ENCODE measurements around the gene TBC1D13. TPM values are rescaled to one million over a fixed set of nuclear protein-coding genes. Genes with fewer than 3 reads are reported as not detected.
A peak's percentile ranks its signal among the peaks of the same experiment; 100 is the strongest.

Gene TBC1D13
- total RNA-seq, 1 donor from 2014 or later: 20.5 TPM

DNA sequence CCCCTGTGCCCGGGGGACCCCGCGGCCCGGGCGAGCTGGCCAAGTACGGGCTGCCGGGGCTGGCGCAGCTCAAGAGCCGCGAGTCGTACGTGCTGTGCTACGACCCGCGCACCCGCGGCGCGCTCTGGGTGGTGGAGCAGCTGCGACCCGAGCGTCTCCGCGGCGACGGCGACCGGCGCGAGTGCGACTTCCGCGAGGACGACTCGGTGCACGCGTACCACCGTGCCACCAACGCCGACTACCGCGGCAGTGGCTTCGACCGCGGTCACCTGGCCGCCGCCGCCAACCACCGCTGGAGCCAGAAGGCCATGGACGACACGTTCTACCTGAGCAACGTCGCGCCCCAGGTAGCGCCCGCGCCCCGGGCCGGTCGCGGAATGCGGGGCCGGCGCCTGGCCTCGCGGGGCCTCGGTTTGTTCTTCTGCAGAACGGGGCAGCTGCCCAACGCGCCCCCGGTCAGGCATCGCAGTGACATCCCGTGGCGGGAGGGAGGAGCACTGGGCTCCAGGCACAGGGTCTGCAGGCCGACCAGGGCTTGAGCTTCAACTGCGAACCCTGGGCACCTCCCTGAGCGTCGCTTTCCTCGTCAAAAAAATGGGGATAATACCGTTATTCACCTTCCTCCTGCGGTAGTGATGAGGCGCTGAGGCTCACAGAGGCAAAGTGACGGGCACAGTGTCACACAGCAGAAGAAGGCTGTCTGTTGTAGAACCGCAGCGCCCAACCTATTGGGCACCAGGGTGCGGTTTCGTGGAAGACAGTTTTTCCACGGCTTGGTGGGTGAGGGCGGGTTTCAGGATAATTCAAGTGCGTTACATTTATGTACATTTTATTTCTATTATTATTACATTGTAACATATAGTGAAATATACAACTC lies 32.0 kb downstream of the TBC1D13 start:
- H3K9me3 Mint-ChIP-seq: no peaks in the 10 kb centered on the region
- H3K36me3 Mint-ChIP-seq (ENCODE audit: low read depth): peaks cover 25% of the 10 kb centered on the region
- H3K27ac Mint-ChIP-seq: no peak overlapping the region
- H3K4me3 Mint-ChIP-seq (ENCODE audit: low read depth): peak overlapping the region; percentile 81
- H3K4me1 Mint-ChIP-seq (ENCODE audit: low read depth): peaks cover 12% of the 10 kb centered on the region
- no peaks in the 10 kb centered on the region for H3K27me3 Mint-ChIP-seq (ENCODE audit: low read depth)
- intact Hi-C loops (cut with micrococcal nuclease): no loop called here
- DNase-seq (ENCODE audit: low spot score): peak; percentile 48

DNA sequence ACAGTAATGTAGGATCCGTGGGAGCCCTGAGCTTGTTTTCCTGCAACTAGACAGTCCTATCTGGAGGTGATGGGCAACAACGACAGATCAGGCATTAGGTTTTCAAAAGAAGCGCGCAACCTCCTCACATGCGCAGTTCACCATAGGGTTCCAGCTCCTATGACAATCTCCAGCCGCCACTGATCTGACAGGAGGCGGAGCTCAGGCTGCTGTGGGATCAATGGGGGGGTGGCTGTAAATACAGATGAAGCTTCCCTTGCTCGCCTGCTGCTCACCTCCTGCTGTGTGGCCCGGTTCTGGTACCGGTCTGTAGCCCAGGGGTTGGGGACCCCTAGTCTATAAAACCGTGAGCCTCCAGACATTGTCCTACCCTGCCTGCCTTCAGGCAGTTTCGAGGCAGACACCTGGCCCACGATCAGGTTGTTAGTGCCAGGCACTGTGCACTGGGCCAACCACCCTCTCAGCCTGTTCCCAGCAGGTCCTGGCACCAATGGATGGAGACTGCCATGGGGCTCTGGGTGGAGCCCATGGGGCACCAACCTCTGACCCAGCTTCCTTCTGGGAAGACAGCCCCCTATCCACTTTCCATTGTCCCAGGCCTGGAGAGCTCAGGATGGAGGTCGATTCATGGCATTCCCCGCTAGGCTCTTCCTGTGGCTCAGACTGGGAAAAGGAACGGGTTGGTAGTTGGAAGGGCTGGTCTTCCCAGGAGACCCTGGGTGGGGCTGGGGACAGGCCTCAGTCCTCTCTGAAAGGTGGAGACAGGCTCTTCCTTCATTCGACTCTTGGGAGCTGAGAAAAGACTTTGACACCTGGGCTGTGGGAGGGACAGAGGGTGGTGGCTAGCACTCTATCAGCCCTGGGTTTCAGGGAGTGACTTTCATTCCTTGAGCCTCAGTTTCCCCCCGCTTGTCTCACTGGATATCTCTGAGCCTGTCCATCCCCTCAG lies 32.9 kb downstream of the TBC1D13 start:
- no peak for DNase-seq (ENCODE audit: low spot score)
- H3K9me3 Mint-ChIP-seq: no peaks in the 10 kb centered on the region
- intact Hi-C loops (cut with micrococcal nuclease): no loop called here

DNA sequence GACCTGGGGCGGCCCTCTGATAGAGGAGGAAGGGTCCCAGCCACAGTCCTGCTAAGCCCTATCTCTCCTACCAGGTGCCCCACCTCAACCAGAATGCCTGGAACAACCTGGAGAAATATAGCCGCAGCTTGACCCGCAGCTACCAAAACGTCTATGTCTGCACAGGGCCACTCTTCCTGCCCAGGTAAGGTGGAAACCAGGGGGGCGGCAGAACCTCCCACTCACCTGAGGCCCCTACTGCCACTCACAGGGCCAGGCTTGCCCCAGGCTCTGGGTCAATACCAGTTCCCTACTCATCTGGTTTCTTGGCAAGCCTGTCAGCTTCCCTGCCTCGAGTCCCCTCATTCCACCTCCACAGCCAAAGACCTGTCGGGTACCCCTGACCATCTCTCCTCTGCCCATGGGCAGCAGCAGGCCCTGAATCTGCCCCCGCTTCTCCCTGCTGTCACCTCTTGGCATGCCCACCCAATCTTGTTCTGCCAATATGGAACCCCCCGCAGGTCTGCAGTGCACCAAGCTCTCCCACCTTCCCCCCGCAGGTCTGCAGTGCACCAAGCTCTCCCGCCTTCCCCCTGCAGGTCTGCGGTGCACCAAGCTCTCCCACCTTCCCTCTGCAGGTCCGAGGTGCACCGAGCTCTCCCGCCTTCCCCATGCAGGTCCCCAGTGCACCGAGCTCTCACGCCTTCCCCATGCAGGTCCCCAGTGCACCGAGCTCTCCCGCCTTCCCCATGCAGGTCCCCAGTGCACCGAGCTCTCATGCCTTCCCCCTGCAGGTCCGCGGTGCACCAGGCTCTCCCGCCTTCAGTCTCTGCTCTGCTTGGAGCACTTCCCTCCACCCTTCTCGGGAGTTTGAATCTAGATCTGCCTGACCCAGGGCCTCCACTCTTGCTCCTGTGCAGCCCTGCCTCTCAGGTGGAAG lies 33.9 kb downstream of the TBC1D13 start:
- Mint-ChIP-seq H3K4me1 (ENCODE audit: low read depth) (peaks cover 12% of the 10 kb centered on the region), H3K27me3 (ENCODE audit: low read depth) (no peaks in the 10 kb centered on the region), H3K27ac (no peak overlapping the region), H3K36me3 (ENCODE audit: low read depth) (peaks cover 41% of the 10 kb centered on the region), H3K9me3 (no peaks in the 10 kb centered on the region), H3K4me3 (ENCODE audit: low read depth) (peak overlapping the region; percentile 30)
- intact Hi-C loops (cut with micrococcal nuclease): no loop called here
- no peak for DNase-seq (ENCODE audit: low spot score)

More for the DNA sequence above, 32.9 kb downstream of the TBC1D13 start:
- H3K4me1 Mint-ChIP-seq (ENCODE audit: low read depth): peaks cover 12% of the 10 kb centered on the region
- H3K4me3 Mint-ChIP-seq (ENCODE audit: low read depth): peak overlapping the region; percentile 38
- no peaks in the 10 kb centered on the region for H3K27me3 Mint-ChIP-seq (ENCODE audit: low read depth)
- H3K36me3 Mint-ChIP-seq (ENCODE audit: low read depth): peaks cover 34% of the 10 kb centered on the region
- no peak overlapping the region for H3K27ac Mint-ChIP-seq

DNA sequence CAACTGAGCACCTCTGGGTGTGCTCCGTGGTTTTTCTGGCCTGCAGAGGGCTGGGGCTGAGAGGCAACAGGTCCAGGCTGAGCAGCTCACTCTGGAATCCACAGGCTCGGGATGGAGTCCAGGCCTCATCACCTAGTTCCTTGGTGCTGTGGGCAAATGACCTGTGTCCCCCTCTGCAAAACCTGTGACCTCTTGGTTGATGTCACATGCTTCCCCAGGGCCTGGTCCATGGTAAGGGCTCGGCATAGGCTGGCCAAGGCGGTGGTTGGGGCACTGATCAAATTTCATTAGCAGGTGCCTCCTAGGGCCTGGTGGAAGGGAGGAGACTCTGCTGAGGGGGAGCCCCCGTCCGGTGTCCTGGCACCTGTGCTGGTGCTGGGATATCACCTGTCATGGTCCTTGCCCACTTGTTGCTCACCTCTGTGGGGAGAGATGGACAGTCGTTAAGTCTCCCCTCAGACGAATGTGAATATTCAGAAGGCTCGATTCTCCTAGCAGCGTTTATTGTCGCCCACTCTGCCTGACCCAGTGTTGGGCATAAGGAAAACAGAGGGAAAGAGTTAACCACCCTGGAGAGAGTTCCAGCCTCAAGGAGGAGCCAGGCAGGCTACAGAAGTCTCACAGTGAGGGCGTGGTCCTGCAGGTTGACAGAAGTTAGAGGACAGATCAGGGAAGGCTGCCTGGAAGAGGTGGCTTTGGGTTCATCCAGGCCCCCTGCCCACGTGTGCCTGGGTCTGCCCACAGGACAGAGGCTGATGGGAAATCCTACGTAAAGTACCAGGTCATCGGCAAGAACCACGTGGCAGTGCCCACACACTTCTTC lies 34.7 kb downstream of the TBC1D13 start:
- no peak overlapping the region for H3K27ac Mint-ChIP-seq
- intact Hi-C loops (cut with micrococcal nuclease): no loop called here
- H3K4me3 Mint-ChIP-seq (ENCODE audit: low read depth): peak overlapping the region; percentile 6
- H3K36me3 Mint-ChIP-seq (ENCODE audit: low read depth): peaks cover 48% of the 10 kb centered on the region
- DNase-seq (ENCODE audit: low spot score): no peak
- H3K27me3 Mint-ChIP-seq (ENCODE audit: low read depth): no peaks in the 10 kb centered on the region
- peaks cover 12% of the 10 kb centered on the region for H3K4me1 Mint-ChIP-seq (ENCODE audit: low read depth)
- H3K9me3 Mint-ChIP-seq: no peaks in the 10 kb centered on the region

DNA sequence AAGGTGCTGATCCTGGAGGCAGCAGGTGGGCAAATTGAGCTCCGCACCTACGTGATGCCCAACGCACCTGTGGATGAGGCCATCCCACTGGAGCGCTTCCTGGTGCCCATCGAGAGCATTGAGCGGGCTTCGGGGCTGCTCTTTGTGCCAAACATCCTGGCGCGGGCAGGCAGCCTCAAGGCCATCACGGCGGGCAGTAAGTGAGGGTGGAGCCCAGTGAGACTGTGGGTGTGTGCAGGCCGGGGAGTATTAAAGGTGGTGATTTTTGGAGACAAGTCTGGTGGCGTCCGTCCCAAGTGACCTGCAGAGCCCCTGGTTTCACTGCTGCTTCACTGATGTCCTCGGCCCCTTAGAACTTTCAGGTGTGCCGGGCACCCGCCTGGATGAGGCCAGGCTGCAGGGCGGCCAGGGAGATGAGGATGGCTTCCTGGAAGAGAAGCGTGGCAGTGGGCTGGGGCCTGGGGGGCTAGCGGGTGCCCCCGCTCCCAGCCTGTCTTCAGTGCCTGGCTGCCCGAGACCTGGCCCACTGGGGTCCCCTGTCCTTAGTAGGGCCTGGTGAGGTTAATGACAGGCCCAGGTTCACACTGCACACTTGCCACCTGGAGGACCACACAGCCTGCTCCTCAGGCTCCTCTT lies 35.5 kb downstream of the TBC1D13 start:
- H3K9me3 Mint-ChIP-seq: no peaks in the 10 kb centered on the region
- peaks cover 12% of the 10 kb centered on the region for H3K4me1 Mint-ChIP-seq (ENCODE audit: low read depth)
- no peak for DNase-seq (ENCODE audit: low spot score)
- no peak overlapping the region for H3K4me3 Mint-ChIP-seq (ENCODE audit: low read depth)
- H3K27me3 Mint-ChIP-seq (ENCODE audit: low read depth): no peaks in the 10 kb centered on the region
- intact Hi-C loops (cut with micrococcal nuclease): no loop called here
- H3K27ac Mint-ChIP-seq: no peak overlapping the region
- peaks cover 55% of the 10 kb centered on the region for H3K36me3 Mint-ChIP-seq (ENCODE audit: low read depth)

DNA sequence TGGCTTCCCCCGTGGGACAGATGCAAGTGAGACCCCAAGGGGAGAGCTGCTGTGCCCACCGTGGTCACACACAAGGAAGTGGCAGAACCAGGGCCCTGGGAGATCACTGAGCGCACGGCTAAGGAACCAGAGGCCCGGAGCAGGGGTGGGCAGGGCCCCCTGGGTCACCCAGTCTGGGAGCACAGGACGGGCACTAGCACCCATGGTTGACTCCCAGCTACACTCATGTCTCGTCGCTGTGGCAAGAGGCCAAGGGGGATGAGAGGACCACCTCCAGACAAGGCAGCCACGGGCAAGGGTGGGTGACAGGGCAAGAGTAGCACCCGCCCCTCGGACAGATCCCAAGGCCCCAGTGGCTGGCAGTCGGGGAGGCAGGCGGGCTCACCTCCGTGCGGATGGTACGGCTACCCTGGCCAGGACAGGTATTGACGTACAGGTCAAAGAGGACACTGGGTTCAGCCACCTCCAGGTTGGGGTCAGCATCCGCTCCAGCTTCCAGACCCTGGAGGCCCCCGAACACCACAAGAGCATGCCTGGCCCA lies 36.4 kb downstream of the TBC1D13 start:
- Mint-ChIP-seq H3K4me3 (ENCODE audit: low read depth) (no peak overlapping the region), H3K36me3 (ENCODE audit: low read depth) (peaks cover 64% of the 10 kb centered on the region), H3K9me3 (no peaks in the 10 kb centered on the region), H3K27me3 (ENCODE audit: low read depth) (no peaks in the 10 kb centered on the region), H3K4me1 (ENCODE audit: low read depth) (peaks cover 17% of the 10 kb centered on the region), H3K27ac (no peak overlapping the region)
- intact Hi-C loops (cut with micrococcal nuclease): no loop called here
- DNase-seq (ENCODE audit: low spot score): no peak

DNA sequence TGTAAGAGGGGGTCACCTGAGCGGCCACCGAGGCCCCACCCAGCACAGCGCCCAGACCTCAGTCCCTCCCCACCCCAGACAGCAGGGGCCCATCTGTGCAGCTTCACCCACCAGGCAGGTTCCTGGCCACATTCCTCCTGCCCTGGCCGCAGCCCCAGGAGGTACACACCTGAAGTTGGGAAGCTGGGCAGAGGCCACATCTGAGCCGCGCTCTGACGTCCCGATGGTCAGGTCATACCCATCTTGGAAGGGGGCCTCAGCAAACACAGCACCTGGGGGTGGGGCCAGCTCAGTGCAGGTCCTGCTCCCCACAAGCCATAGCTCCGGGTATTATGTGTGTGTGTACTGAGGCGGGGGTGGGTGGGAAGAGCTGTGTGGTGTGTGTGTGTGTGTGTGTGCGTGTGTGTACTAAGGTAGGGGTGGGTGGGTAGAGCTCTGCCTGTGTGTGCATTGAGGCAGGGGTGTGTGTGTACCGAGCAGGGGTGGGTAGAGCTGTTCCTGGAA lies 36.9 kb downstream of the TBC1D13 start:
- Mint-ChIP-seq H3K27me3 (ENCODE audit: low read depth) (no peaks in the 10 kb centered on the region), H3K9me3 (no peaks in the 10 kb centered on the region), H3K4me1 (ENCODE audit: low read depth) (peaks cover 22% of the 10 kb centered on the region), H3K27ac (no peak overlapping the region), H3K4me3 (ENCODE audit: low read depth) (no peak overlapping the region), H3K36me3 (ENCODE audit: low read depth) (peaks cover 69% of the 10 kb centered on the region)
- no peak for DNase-seq (ENCODE audit: low spot score)
- intact Hi-C loops (cut with micrococcal nuclease): no loop called here

DNA sequence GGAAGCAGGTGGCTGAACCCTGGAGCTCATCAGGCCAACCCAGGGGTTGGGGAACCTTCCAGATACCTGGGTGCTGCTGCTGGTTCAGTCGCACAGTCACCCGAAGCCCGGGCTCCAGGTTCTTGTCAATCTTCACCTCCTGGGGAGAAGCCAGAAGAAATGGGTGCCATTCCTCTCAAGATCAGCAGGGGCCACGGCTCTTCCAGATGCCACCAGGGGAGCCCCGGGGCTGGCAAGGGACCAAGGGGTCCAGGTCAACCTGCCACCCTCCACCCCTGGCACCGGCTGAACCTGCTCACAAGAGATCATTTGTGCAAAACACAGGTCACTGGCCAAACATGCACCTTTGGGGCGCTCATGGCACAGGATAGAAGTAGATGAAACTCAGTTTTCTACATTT lies 37.9 kb downstream of the TBC1D13 start:
- H3K27ac Mint-ChIP-seq: no peak overlapping the region
- no peaks in the 10 kb centered on the region for H3K27me3 Mint-ChIP-seq (ENCODE audit: low read depth)
- H3K36me3 Mint-ChIP-seq (ENCODE audit: low read depth): peaks cover 75% of the 10 kb centered on the region
- intact Hi-C loops (cut with micrococcal nuclease): loop anchor here (5.0 kb wide), 1 partner anchor 53 kb away; the partner anchor contains the start of gene ZER1
- H3K4me1 Mint-ChIP-seq (ENCODE audit: low read depth): peaks cover 17% of the 10 kb centered on the region
- H3K9me3 Mint-ChIP-seq: no peaks in the 10 kb centered on the region
- DNase-seq (ENCODE audit: low spot score): no peak
- H3K4me3 Mint-ChIP-seq (ENCODE audit: low read depth): no peak overlapping the region

DNA sequence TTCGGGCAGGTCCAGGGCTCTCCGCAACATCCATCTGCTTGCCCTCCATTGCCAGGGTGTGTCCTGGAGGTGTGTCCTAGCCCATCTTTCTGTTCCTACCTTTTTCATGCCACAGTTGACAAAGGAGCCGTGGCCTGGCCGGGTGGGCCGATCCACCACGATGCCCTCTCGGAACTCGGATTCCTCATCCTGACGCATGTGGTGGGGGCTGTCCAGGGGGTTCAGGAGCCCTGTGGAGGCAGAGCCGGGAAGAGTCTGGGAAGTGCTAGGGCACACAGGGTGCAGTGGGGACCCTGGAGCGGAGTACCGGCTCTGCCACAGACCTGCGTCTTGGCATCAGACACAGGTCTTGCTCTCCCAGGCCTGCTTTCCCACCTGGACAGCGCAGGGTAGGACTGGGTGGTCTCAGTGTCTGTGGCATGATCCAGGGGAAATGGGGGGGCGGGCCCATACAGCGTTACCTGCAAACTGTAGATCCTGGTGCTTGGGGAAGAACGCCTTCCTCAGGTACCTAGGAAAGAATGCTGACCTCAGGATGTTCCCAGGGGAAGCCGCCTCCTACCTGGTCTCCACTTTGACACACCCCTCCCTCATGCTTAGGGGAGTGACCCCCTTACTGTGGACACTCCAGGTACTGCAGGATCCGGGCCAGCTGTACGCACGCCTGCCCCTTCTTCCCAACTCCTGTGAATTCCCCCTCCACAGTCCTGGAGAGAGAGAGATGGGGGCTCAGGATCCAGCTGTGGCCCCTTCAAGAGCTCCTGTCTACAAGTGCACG lies 39.1 kb downstream of the TBC1D13 start:
- Mint-ChIP-seq H3K4me3 (ENCODE audit: low read depth) (no peak overlapping the region), H3K9me3 (no peaks in the 10 kb centered on the region), H3K36me3 (ENCODE audit: low read depth) (peaks cover 73% of the 10 kb centered on the region), H3K27ac (no peak overlapping the region), H3K4me1 (ENCODE audit: low read depth) (peaks cover 16% of the 10 kb centered on the region), H3K27me3 (ENCODE audit: low read depth) (no peaks in the 10 kb centered on the region)
- no peak for DNase-seq (ENCODE audit: low spot score)
- intact Hi-C loops (cut with micrococcal nuclease): loop anchor here (5.0 kb wide), 1 partner anchor 54 kb away; the partner anchor contains the start of gene ZER1

DNA sequence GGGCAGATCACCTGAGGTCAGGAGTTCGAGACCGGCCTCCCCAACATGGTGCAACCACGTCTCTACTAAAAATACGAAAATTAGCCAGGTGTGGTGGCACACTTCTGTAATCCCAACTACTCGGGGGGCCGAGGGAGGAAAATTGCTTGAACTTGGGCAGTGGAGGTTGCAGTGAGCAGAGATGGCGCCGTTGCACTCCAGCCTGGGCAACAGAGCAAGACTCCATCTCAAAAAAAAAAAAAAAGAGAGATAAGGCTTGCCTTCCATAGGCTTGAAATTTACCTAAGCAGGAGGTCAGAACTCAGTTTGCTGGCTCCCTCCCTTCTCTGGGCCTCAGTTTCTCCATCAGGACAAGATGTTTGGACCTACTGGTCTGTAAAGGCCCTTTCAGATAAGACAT lies 41.2 kb downstream of the TBC1D13 start:
- Mint-ChIP-seq H3K27me3 (ENCODE audit: low read depth) (no peaks in the 10 kb centered on the region), H3K4me1 (ENCODE audit: low read depth) (peaks cover 16% of the 10 kb centered on the region), H3K27ac (peak overlapping the region; percentile 89), H3K9me3 (no peaks in the 10 kb centered on the region), H3K4me3 (ENCODE audit: low read depth) (peak overlapping the region; percentile 98), H3K36me3 (ENCODE audit: low read depth) (peaks cover 58% of the 10 kb centered on the region)
- no peak for DNase-seq (ENCODE audit: low spot score)
- intact Hi-C loops (cut with micrococcal nuclease): loop anchor here (5.0 kb wide), 1 partner anchor 56 kb away; the partner anchor contains the start of gene ZER1
